ENCODE measurements around the gene RGS3.

RGS3 gene

GRCh38 chr9:113566712-113567071 lies 103.2 kb downstream of the RGS3 start:
- H3K9me3 Mint-ChIP-seq: no peaks in the 10 kb centered on the region
- H3K27ac Mint-ChIP-seq: no peak overlapping the region
- H3K36me3 Mint-ChIP-seq (ENCODE audit: low read depth): peaks cover 4% of the 10 kb centered on the region
- no peaks in the 10 kb centered on the region for H3K27me3 Mint-ChIP-seq
- H3K4me1 Mint-ChIP-seq (ENCODE audit: low read depth): peaks cover 24% of the 10 kb centered on the region
- H3K4me3 Mint-ChIP-seq: no peak overlapping the region

GRCh38 chr9:113567361-113568080 lies 104.0 kb downstream of the RGS3 start:
- peaks cover 24% of the 10 kb centered on the region for H3K4me1 Mint-ChIP-seq (ENCODE audit: low read depth)
- H3K27ac Mint-ChIP-seq: peak overlapping the region; percentile 40
- no peak overlapping the region for H3K4me3 Mint-ChIP-seq

GRCh38 chr9:113568081-113568435 lies 104.5 kb downstream of the RGS3 start:
- Mint-ChIP-seq H3K27ac (no peak overlapping the region), H3K4me1 (ENCODE audit: low read depth) (peaks cover 24% of the 10 kb centered on the region), H3K4me3 (no peak overlapping the region)

More at GRCh38 chr9:113567361-113568080, 104.0 kb downstream of the RGS3 start:
- Mint-ChIP-seq H3K9me3 (no peaks in the 10 kb centered on the region), H3K36me3 (ENCODE audit: low read depth) (peaks cover 4% of the 10 kb centered on the region), H3K27me3 (no peaks in the 10 kb centered on the region)

GRCh38 chr9:113568571-113569321 lies 105.2 kb downstream of the RGS3 start:
- H3K27me3 Mint-ChIP-seq: no peaks in the 10 kb centered on the region
- H3K4me3 Mint-ChIP-seq: no peak overlapping the region
- no peaks in the 10 kb centered on the region for H3K9me3 Mint-ChIP-seq
- peaks cover 4% of the 10 kb centered on the region for H3K36me3 Mint-ChIP-seq (ENCODE audit: low read depth)
- H3K4me1 Mint-ChIP-seq (ENCODE audit: low read depth): peaks cover 24% of the 10 kb centered on the region
- H3K27ac Mint-ChIP-seq: no peak overlapping the region

More at GRCh38 chr9:113568081-113568435, 104.5 kb downstream of the RGS3 start:
- Mint-ChIP-seq H3K36me3 (ENCODE audit: low read depth) (peaks cover 4% of the 10 kb centered on the region), H3K9me3 (no peaks in the 10 kb centered on the region), H3K27me3 (no peaks in the 10 kb centered on the region)

- H3K4me3 Mint-ChIP-seq: no peak overlapping the region
- peaks cover 32% of the 10 kb centered on the region for H3K4me1 Mint-ChIP-seq (ENCODE audit: low read depth)
- peaks cover 4% of the 10 kb centered on the region for H3K36me3 Mint-ChIP-seq (ENCODE audit: low read depth)
- H3K9me3 Mint-ChIP-seq: no peaks in the 10 kb centered on the region
- H3K27ac Mint-ChIP-seq: no peak overlapping the region
- no peaks in the 10 kb centered on the region for H3K27me3 Mint-ChIP-seq
Observed at GRCh38 chr9:113569472-113570060, 106.0 kb downstream of the RGS3 start.

GRCh38 chr9:113570106-113570505 lies 106.6 kb downstream of the RGS3 start:
- Mint-ChIP-seq H3K4me1 (ENCODE audit: low read depth) (peaks cover 29% of the 10 kb centered on the region), H3K27ac (no peak overlapping the region)

GRCh38 chr9:113570749-113571711 lies 107.5 kb downstream of the RGS3 start:
- Mint-ChIP-seq H3K4me3 (no peak overlapping the region), H3K27ac (no peak overlapping the region), H3K36me3 (ENCODE audit: low read depth) (peaks cover 4% of the 10 kb centered on the region), H3K9me3 (no peaks in the 10 kb centered on the region), H3K27me3 (no peaks in the 10 kb centered on the region), H3K4me1 (ENCODE audit: low read depth) (peaks cover 34% of the 10 kb centered on the region)

More at GRCh38 chr9:113570106-113570505, 106.6 kb downstream of the RGS3 start:
- Mint-ChIP-seq H3K4me3 (no peak overlapping the region), H3K9me3 (no peaks in the 10 kb centered on the region), H3K36me3 (ENCODE audit: low read depth) (peaks cover 4% of the 10 kb centered on the region), H3K27me3 (no peaks in the 10 kb centered on the region)

- Mint-ChIP-seq H3K4me3 (no peak overlapping the region), H3K4me1 (ENCODE audit: low read depth) (peaks cover 34% of the 10 kb centered on the region), H3K27me3 (no peaks in the 10 kb centered on the region), H3K27ac (no peak overlapping the region), H3K36me3 (ENCODE audit: low read depth) (peaks cover 4% of the 10 kb centered on the region), H3K9me3 (no peaks in the 10 kb centered on the region)
Observed at GRCh38 chr9:113572076-113572861, 108.7 kb downstream of the RGS3 start.

- peaks cover 44% of the 10 kb centered on the region for H3K4me1 Mint-ChIP-seq (ENCODE audit: low read depth)
- no peak overlapping the region for H3K27ac Mint-ChIP-seq
- no peak overlapping the region for H3K4me3 Mint-ChIP-seq
- H3K27me3 Mint-ChIP-seq: no peaks in the 10 kb centered on the region
- H3K36me3 Mint-ChIP-seq (ENCODE audit: low read depth): peaks cover 4% of the 10 kb centered on the region
- no peaks in the 10 kb centered on the region for H3K9me3 Mint-ChIP-seq
Observed at GRCh38 chr9:113573046-113573958, 109.8 kb downstream of the RGS3 start.

GRCh38 chr9:113573959-113574352 lies 110.4 kb downstream of the RGS3 start:
- Mint-ChIP-seq H3K4me3 (no peak overlapping the region), H3K27me3 (no peaks in the 10 kb centered on the region), H3K36me3 (ENCODE audit: low read depth) (peaks cover 4% of the 10 kb centered on the region), H3K9me3 (no peaks in the 10 kb centered on the region), H3K4me1 (ENCODE audit: low read depth) (peaks cover 51% of the 10 kb centered on the region), H3K27ac (peak overlapping the region; percentile 39)

- H3K9me3 Mint-ChIP-seq: no peaks in the 10 kb centered on the region
- H3K36me3 Mint-ChIP-seq (ENCODE audit: low read depth): peaks cover 4% of the 10 kb centered on the region
- no peaks in the 10 kb centered on the region for H3K27me3 Mint-ChIP-seq
- H3K4me1 Mint-ChIP-seq (ENCODE audit: low read depth): peaks cover 58% of the 10 kb centered on the region
- peak overlapping the region; percentile 39 for H3K27ac Mint-ChIP-seq
- no peak overlapping the region for H3K4me3 Mint-ChIP-seq
Observed at GRCh38 chr9:113574441-113575262, 111.1 kb downstream of the RGS3 start.

- H3K9me3 Mint-ChIP-seq: no peaks in the 10 kb centered on the region
- H3K4me1 Mint-ChIP-seq (ENCODE audit: low read depth): peaks cover 82% of the 10 kb centered on the region
- peaks cover 11% of the 10 kb centered on the region for H3K36me3 Mint-ChIP-seq (ENCODE audit: low read depth)
- no peaks in the 10 kb centered on the region for H3K27me3 Mint-ChIP-seq
- peak overlapping the region; percentile 37 for H3K4me3 Mint-ChIP-seq
- peak overlapping the region; percentile 91 for H3K27ac Mint-ChIP-seq
Observed at GRCh38 chr9:113577525-113578261, 114.2 kb downstream of the RGS3 start.

Data from stimulated activated naive CD8-positive, alpha-beta T cell treated with anti-CD3 and anti-CD28 coated beads, Interleukin-15, Interleukin-2, amounts not matched to agents 100 ng/mL and 50 ng/mL, for 24 hours (primary cell).